Fibroblast of skin of scalp (primary cell): Measurements from ENCODE around the gene ZFHX2.

Source experiments
- DNase-seq: peaks from one replicate; pipeline ENCODE4 v3.0.0-alpha.2; 2013

ZFHX2 gene

DNA sequence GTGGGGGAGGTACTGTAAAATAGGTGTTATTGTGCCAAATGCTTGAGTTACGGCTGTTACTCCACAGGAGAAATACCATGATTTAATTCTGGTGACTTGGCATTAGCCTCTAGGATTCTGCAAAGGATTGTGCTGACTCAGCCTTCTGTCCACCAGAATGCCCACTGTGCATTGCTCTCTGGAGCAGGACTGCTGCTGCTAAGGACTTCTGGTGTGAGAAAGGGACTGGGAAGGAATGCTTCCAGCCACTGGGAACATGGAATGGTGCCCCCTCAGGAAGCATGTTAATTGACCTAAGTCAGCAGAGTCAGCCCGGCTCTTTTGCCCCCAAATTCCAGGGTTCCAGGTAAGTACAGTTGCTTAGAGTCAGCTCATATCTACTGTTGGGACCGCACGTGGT, 32.9 kb downstream of the ZFHX2 start:
- DNase-seq = peak; percentile 10

GRCh38 chr14:23517650-23518326, 33.8 kb downstream of the ZFHX2 start:
- DNase-seq = no peak

GRCh38 chr14:23514644-23514957, 37.0 kb downstream of the ZFHX2 start:
- DNase-seq = no peak

DNA sequence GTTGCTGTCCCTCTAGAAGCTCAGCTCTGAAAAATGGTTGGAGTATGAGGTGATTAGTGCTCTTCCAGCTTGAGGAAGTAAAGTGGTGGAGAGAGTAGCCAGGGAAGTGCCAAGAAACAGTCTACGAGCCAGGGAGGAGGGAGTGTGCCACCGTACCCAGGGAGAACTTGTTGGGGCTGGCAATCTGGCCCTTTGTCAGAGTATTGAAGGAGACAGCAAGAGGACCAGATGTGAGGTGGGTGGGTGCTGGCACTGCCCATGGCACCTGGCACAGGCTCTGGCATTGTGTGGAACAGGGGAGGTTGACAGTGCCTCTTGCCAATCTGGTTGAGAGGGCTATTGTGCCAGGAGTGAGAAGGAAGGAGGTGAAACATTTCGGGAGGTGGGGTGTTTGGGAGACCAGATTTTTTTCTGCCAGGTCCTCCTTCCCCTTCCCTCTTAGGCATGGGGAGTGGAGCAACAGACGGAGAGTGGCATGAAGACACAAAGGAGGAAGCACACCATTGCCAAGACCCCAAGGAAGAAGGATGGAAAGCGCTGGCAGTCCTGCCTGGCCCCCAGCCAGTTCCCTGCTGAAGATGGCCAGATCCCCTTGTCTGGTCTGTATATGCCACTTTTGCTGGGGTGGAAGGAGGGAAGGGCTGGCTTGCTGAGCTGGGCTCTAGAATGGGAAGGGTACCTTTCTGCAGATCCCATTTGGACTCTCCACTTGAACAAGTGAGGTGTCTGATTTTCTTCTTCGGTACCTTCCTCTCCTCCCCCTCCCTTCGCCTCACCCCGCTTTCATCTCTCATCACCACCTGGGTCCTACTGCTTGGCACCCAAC, 37.5 kb downstream of the ZFHX2 start:
- DNase-seq = no peak

DNA sequence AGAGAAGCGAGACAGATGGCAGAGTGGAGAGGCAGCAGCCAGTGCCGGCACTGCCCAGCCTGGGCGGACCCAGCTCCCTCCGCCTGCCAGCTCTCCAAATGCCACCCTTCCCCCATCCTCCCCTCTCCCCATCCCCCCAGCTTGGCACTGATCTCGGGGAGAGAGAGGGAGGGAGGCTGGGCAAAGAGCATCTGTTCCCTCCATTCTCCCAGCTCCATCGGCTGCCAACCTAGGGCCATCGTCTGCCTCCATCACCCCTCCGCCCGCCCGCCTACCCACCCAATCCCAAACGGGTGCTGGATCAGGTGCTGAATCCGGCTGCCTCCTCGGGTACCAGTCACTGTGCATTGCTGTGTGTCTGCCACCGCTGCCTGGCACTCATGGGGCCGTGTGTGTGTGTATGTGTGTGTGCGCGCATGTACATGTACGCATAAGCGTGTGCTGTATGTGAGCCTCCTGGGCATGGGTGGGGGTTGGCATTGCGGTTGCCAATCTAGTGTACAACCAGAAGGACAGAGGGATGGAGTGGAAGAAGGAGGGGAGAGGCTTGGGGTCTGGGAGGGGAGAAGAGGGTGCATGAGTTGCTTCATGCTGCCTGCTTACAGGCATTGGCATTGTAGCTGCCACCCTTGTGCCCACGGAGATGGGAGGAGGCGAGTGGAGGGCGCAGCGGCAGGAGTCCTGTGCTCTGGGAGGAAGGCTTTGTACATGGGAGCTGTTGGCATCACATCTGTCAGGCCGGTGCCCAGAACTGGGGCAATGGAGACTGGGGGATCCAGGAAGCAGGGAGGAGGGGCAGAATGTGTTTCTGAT, 38.4 kb downstream of the ZFHX2 start:
- no peak for DNase-seq

GRCh38 chr14:23512156-23512555, 39.4 kb downstream of the ZFHX2 start:
- no peak for DNase-seq

- DNase-seq = peak; percentile 62
Measured at GRCh38 chr14:23494223-23494622, 57.3 kb downstream of the ZFHX2 start.

GRCh38 chr14:23492618-23493272, 58.8 kb downstream of the ZFHX2 start:
- no peak for DNase-seq

- DNase-seq = no peak
Measured at GRCh38 chr14:23487216-23487615, 64.3 kb downstream of the ZFHX2 start.

DNA sequence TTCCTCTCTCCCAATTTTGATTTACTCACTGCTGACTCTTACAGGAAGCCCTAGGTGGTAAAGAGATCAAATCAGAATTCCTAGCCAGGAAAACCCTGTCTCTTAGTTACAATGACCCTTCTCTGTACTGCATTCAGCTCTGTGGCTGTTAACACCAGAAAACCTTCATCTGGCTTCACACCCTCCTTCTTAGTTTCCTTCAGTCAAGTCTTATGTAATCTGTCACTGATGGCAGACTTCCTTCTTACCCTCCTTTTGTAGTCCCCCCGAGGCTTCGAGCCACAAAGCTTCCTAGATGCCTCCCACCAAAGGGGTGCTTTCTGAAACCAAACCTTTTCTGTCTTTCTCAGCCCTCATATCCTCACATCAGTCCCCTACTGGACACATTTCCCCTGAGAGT, 65.5 kb downstream of the ZFHX2 start:
- no peak for DNase-seq

GRCh38 chr14:23485326-23485725, 66.2 kb downstream of the ZFHX2 start:
- no peak for DNase-seq

DNA sequence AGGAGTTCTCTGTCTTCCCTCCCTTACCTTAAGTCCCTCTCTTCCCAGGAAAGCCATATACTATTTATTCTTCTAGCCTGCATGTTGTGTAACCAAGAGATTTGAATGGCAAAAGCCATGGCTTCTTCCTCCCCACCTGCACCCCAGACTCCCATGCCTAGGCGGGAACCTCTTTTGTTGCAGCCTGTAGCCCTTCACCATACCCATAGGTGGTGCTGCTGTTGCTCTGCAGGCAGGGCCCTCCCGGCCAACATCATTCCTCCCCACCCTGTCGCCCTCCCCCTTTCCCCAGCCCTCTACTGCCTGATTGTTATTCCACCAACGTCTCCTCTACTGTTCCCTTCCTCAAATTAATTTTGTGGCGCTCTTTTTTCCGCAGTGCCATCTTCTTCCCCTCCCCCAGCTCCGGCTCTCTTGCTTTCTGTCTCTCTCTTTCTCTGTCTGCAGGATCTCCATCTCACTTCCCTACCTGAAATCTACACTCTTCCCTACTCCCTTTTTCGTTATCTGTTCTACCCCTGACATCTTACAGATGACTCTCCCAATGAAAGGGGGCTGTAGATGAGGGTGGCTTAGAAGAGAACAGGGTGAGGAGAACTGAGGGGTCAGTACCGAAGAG, 68.2 kb downstream of the ZFHX2 start:
- peak; percentile 32 for DNase-seq

GRCh38 chr14:23482823-23483148, 68.8 kb downstream of the ZFHX2 start:
- DNase-seq = no peak

- no peak for DNase-seq
Measured at GRCh38 chr14:23481979-23482822, 69.4 kb downstream of the ZFHX2 start.

DNA sequence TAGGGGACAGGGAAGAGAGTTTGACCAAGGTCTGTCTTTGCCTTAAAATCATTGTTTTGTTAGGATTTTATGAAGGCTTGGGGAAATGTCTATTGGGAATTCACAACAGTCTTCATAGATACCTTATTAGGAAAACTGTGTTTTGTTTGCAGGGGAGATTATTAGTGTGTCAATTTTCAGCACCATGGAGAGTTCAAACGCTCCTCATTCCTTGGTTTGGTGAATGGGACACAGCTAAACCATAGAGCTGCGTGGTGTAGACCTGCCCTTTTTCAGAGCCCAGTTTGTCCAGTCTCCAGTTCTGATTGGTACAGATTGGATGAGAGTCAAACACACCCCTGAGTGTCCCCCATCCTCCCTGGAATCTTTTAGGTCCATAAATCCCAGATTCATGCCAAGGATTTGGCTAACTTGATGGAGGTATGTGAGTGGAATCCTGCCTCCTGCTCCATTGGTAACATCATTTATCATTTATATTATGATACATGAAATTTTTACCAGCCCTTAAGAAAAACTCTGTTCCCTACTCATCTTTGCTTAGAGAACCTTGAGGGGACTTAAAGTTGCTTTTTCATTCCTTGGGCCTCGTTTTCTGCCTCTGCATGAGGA, 70.1 kb downstream of the ZFHX2 start:
- peak; percentile 39 for DNase-seq

DNA sequence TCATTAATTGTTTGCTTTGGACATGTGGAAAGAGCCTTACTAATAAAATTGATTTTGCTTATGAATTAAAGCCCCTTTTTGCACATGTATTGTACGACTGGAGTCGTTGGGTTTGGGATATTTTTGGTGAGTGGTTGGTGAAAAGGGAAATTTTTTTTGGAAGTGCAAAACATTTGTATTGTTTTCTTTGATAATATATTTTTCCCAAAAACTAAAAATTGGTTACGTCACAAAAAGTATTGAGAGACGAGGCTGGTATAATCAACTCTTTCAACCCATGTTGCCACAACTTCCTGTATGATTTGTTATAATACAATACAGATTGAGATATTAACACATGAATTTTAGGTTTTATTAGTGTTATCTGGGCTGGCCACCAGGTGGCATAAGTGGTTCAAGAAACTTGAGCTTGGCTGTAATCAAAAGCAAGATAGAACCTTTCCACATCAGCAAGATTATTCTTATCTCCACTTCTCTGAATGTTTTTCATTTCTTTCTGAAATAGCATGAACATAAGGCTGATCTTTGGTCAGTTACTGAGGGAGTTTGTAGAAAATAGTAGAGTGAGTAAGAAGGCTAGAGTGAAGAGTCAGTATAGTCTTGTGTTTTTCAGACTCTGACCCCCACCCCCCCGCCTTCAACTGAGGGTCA, 73.3 kb downstream of the ZFHX2 start:
- DNase-seq = peak; percentile 69

DNA sequence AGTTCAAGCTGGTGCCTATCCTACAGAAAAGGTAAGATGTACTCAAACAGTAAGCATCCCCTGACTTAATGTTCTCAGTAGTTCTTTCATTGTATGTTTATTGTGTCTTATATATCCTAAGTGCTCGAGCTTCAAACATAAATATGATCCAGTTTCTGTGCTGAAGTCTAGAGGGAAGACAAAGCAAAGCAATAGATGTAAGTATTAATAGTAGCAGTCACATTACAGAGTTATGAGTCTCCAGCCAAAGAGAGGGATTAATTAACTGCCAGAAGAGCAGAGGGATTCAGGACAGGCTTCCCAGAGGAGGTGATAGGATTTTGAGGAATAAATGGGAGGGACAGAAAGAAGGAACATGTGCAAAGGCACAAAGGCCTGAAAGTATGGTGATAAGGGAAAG, 80.6 kb downstream of the ZFHX2 start:
- no peak for DNase-seq
